Daoy (cell line): ENCODE data around the gene CEP78. TPM values are rescaled to one million over a fixed set of nuclear protein-coding genes. Genes with fewer than 3 reads are reported as not detected.
"Not testable (repeated sequence)": the region's sequence is repeated elsewhere in the genome, so short reads cannot be mapped to it uniquely, and the experiment has no call there.

Experiments used
- DNase-seq: peaks from one replicate; pipeline ENCODE4 v3.0.0-alpha.2; 2015; ENCODE audit warnings: low read depth
- total RNA-seq: library from RNA; depleted of rRNA; stranded (reverse); fragments of >200 nt; shearing (Covaris generic); gene quantifications from 2 replicates; pipeline ENCODE4 v1.2.3, GENCODE V29; 2014

The CEP78 gene
- total RNA-seq, 1 experiment from 2014 or later, result 47.8 TPM

DNA sequence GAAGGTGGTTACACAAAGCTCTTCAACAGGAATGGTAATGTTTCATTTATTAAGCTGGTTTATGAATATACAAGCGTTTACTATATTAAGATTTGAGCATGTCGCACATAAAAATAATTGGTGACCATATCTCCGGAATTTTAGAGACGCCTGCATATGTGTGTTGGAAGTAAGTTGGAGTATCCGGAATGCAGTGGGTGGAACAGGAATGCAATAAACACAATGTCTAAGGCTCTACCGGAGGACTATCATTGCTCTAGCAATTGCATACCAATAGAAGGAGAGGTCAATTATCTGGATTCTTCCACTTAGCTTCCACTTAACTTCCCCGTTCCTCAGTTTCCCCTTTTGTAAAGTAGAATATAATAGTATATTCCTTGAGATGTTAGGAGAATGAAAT is 1.1 kb upstream of the CEP78 start:
- DNase-seq, result peak; percentile 23

- peak; percentile 18 for DNase-seq
These were observed 566 bp upstream of the CEP78 start for GRCh38 chr9:78235256-78235761.

GRCh38 chr9:78236551-78236910 is 656 bp downstream of the CEP78 start:
- no peak for DNase-seq

- no peak for DNase-seq
These were observed 2.5 kb downstream of the CEP78 start for GRCh38 chr9:78238046-78239038.

DNA sequence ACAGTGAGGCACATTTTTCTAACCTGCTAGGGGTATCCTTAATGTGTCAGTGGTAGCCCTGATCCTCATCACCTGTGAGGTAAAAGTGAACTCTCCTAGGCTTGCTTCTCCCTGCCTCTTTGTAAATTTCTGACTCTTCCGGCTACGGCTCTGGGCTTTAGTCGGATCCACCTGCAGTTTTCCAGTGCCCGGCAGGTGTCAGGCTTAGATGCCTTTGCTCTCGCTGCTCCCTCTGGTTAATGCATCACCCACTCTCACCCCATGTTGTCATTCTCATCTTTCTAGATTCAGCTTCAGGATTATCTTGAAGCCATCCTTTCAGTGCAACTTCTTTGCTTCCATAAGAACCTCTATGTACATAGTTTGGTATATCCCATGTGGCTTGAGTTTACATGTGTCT is 3.6 kb downstream of the CEP78 start:
- DNase-seq, result no peak

- DNase-seq, result no peak
These were observed 6.2 kb downstream of the CEP78 start for GRCh38 chr9:78242041-78242440.

DNA sequence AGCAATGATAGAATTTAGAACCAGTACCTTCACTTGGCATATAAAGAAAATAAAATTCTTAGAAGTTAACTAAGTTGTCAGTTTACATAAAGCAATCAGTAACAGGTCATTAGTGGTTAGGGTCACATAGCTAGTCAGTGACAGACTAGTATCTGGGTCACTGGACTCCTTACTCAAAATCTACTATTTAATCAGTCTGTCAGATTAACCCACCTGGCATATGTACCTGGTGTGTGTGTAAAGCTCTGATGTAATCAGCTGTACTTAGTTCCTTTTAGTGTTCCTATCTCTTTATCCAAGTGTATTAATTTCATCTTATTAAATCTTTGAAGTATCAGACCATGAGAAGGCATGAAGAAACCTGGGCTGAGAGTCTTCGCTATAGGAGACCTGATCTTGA is 7.3 kb downstream of the CEP78 start:
- no peak for DNase-seq

GRCh38 chr9:78245401-78245800 is 9.5 kb downstream of the CEP78 start:
- DNase-seq, result no peak

DNA sequence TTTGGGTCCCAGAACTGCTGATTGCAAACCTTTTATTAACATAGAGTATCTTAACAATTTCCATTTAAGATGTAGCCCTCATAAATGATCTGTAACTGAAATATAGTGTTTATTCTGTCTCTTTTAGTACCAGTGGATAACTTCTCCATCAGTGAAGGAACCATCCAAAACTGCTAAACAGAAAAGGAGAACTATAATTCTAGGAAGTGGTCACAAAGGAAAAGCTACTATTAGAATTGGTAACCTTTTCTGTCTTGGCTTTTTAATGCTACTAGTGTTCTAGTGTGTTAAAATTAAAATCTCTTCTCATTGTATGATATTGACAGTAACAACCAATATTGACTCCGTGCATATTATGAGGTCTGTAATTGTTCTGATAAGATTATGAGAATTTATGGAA is 12.8 kb downstream of the CEP78 start:
- no peak for DNase-seq

GRCh38 chr9:78249542-78249941 is 13.7 kb downstream of the CEP78 start:
- no peak for DNase-seq

DNA sequence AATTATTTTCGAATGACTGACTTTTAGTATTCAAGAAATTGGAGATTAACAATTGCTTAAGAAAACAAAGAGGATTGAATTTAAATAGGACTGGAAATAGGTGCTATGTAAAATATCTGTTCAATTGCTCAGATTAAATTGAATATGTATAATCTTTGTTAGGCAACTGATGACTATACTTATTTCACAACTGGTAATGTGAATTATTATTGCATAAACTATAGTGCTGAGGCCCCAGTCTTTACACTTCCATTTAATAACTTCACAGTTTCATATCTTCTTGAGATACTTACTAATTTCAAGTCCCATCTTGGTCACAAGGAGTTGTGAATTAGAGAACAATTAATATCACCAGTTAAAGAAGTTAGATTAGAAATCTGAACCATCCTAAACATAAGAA is 16.7 kb downstream of the CEP78 start:
- no peak for DNase-seq

GRCh38 chr9:78253285-78253684 is 17.4 kb downstream of the CEP78 start:
- DNase-seq, result no peak

DNA sequence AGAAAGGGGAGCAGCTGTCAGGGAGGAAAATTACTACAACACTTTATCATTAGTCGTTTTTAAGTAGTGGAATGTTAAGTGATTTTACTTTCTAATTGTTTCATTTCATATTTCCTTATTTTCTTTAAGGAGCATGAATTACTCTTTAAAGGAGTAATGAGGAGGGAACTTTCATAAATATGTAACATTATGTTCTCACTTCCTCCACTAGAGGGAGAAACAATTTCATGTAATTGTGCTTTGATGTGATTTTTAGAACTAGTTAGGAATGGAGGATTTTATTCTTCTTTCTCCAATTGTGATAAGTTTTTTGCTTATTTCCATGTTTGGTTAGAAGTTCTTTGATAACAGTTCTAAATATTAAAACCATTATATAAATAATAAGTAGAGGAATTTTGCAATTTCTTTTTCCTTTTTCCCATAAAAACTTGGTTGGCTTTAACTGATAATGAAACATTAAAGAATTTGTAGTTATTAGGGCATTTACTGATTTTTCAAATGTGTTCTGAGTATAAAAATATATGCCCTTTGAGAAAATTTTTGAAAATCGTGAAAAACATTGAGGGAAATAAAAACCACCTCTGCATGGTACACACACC is 25.6 kb downstream of the CEP78 start:
- DNase-seq, result no peak

- no peak for DNase-seq
These were observed 26.8 kb downstream of the CEP78 start for GRCh38 chr9:78262655-78263054.

GRCh38 chr9:78267889-78268288 is 32.0 kb downstream of the CEP78 start:
- DNase-seq, result no peak

DNA sequence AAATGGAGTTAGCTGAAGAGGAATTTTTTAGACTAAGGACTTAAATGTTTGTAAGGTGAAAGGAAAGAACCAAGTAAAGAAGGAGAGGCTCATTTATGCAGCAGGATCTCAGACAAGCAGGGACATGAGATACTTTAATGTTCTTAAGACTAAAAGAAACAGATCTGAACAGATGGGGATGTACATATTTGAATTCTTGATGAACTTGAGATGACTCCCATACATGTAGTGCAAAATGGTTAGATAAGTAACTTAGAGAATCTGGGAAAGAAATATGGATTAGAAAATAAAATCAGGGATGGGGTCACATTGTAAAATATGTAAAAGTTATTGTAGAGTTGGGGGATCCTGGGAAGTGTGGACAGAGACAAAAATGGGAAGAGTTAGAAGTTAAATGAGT is 33.9 kb downstream of the CEP78 start:
- no peak for DNase-seq

DNA sequence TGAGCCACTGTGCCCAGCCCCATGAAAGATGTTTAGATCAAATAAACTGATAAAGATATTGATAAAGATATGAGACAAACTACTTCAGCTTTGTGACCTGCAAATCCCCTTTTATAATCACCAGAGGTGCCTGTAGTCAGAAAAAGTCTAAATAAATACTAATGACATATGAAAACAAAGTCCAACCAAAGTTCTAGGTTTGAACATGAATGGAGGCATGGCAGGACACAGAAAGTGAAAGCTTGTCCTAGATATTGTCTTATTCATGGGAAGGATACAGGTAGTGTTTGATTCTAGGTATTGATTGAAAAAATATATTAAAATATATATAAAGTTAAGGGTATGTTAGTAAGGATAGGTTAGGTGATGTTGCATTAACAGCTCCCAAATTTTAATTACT is 36.4 kb downstream of the CEP78 start:
- DNase-seq, result no peak

DNA sequence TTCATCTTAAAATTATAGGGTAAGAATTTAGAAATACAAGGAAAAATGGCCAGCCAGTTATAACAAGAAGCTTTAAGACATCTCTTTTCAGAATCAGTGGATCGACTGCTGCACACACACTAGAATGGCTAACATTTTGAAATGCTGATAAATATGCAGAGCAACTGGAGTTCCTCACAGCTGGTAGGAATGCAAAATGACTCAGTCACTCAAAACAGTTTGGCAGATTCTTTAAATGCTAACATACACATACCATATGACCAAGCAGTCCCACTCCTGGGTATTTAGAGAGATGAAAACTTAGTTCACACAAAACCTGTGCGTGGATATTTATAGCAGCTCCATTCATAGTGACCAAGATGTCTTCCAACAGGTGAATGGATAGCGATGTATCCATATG is 37.9 kb downstream of the CEP78 start:
- DNase-seq, result no peak

DNA sequence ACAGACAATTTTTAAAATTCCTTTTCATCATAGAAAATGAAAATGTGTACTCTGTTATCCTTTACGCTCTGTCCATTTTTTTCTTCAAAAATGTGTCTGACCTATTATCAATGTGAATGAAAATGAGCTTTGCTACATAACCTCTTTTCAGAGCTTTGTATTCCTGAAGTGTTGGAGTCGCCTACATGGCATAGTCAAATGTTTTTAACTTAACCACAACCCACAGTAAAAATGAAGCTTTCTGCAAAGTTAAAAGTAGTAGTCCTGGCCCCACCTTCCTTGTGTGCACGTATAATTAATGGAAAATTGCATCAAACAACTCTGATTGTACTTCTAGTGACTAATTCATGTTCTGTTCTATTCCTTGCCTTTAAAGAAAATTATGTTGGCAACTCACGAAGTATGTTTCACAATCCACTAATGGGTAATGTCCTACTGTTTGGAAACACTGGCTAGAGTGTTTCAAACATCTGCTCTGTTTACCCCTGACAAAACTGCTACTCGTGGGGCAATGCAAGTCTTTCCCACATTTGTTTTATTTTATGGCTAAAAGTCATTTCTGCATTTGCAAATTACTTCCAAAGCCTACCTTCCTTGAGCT is 42.4 kb downstream of the CEP78 start:
- DNase-seq, result no peak

DNA sequence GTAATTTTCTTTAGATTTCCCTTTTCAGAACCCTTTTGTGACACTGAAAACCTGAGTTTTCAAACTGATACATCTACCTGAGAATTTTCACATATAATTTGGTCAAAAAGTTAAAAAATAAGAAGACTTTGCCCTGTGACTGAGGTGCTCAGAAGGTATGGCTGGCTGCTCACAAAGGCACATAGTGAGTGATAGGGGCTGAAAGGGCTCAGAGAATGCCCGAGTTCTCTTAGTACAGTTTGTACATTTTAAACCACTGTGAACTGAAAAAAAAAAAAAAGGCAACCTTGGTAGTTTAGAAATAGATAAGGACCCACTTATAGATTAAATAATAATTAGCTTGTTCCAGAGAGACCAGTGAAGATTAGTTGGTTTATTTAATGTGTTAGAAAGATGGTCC is 42.9 kb downstream of the CEP78 start:
- no peak for DNase-seq

DNA sequence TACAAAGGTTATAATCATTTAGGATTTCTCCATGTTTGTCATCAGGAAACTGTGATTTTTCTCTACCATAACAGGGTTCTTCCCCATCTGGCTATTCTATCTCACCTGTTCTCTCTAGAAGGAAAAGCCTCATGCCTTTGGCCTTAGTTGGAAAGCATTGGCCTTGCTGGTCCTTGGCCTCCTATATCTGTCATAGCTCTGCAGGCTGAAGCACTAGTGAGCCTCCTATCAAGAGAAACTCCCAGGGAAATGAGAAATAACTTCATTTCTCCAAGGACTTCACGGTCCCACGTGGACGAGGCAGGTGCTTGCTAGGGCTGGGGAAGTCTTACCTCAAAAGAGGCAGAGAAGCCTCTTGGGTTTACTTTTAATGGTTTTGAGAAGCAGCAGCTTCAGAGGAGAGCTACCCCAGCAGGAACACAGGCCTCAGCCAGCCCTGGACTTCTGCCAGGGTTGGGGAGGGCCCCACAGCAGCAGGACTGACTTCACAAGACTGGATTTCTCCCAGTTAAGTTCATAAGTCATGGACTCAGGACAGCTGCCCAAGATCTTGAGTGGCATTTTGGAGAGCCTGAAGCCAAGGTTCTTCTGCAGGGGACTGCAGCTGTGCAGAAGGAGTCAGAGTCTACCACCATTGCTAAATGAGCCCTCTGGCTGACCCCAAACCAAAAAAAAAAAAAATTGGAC is 45.2 kb downstream of the CEP78 start:
- no peak for DNase-seq

- not testable (repeated sequence) for DNase-seq
These were observed 48.3 kb downstream of the CEP78 start for GRCh38 chr9:78284181-78284580.
